ENCODE measurements around the gene DMRTB1. TPM values are rescaled to one million over a fixed set of nuclear protein-coding genes. Genes with fewer than 3 reads are reported as not detected.
"Not testable (repeated sequence)": the region's sequence is repeated elsewhere in the genome, so short reads cannot be mapped to it uniquely, and the experiment has no call there.

DMRTB1 gene
- total RNA-seq, 1 donor from 2014 or later = not detected

DNA sequence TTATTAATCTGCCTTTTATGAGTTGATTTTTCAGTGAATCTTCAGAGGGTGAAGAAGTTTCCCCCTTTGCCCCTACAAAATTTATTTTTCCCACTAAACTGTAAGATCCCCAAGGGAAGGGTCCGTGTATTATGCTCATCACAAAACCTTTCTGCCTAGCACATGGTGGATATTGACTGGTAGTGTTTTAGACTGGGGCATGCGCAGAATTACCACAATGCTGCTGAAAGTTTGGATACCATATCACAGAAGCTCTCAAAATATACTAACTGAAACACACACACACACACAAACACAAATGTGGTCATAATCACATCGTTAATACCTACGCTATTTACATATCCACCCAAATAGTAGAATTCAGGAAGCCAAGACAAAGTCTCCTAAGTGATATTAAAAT lies 28.0 kb upstream of the DMRTB1 start:
- ATAC-seq (no peak), DNase-seq (no peak)
- no peaks in the 10 kb centered on the region for H3K9me3 ChIP-seq
- H3K36me3 ChIP-seq = no peaks in the 10 kb centered on the region
- intact Hi-C loops (cut with DNase I) = no loop called here
- H3K4me3 ChIP-seq = no peak overlapping the region
- H3K27ac ChIP-seq = no peak overlapping the region
- no peaks in the 10 kb centered on the region for H3K4me1 ChIP-seq
- TF ChIP-seq CTCF (IDR thresholded peaks at IDR 0.05) = no peak
- H3K27me3 ChIP-seq = no peaks in the 10 kb centered on the region

- no peak for DNase-seq
- no peak overlapping the region for H3K27ac ChIP-seq
- no peak for TF ChIP-seq CTCF (IDR thresholded peaks at IDR 0.05)
- intact Hi-C loops (cut with DNase I) = no loop called here
- H3K4me1 ChIP-seq = no peaks in the 10 kb centered on the region
- no peaks in the 10 kb centered on the region for H3K36me3 ChIP-seq
- H3K9me3 ChIP-seq = no peaks in the 10 kb centered on the region
- H3K27me3 ChIP-seq = no peaks in the 10 kb centered on the region
- no peak for ATAC-seq
- no peak overlapping the region for H3K4me3 ChIP-seq
Observed at GRCh38 chr1:53431805-53432565, 27.2 kb upstream of the DMRTB1 start.

- no peak overlapping the region for H3K27ac ChIP-seq
- no peaks in the 10 kb centered on the region for H3K4me1 ChIP-seq
- H3K36me3 ChIP-seq = no peaks in the 10 kb centered on the region
- H3K9me3 ChIP-seq = no peaks in the 10 kb centered on the region
- TF ChIP-seq CTCF (IDR thresholded peaks at IDR 0.05) = no peak
- no peak for ATAC-seq
- H3K27me3 ChIP-seq = no peaks in the 10 kb centered on the region
- DNase-seq = no peak
- intact Hi-C loops (cut with DNase I) = no loop called here
- H3K4me3 ChIP-seq = no peak overlapping the region
Observed at GRCh38 chr1:53432611-53433010, 26.6 kb upstream of the DMRTB1 start.

GRCh38 chr1:53434405-53435007 lies 24.7 kb upstream of the DMRTB1 start:
- H3K4me1 ChIP-seq; H3K27me3 ChIP-seq; ATAC-seq; H3K4me3 ChIP-seq; intact Hi-C loops (cut with DNase I); H3K36me3 ChIP-seq; H3K27ac ChIP-seq; DNase-seq; H3K9me3 ChIP-seq: not testable (repeated sequence)

DNA sequence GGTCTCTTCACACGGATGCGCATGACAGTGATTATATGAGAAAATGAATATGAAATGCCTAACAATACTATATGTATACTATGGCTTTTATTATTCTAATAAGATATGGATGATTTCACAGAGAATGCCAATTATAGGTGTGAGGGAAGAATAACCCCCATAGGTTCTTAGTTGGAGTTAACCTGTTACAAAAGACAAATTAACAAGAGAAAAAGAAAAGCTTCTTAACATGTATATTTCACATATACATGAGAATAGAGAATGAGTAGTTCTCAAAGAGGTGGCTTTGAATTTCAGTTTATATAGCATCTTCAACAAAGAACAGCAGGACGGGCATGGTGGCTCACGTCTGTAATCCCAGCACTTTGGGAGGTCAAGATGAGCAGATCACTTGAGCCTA lies 24.0 kb upstream of the DMRTB1 start:
- ATAC-seq = no peak
- Histone ChIP-seq H3K4me1 (no peaks in the 10 kb centered on the region), H3K9me3 (no peaks in the 10 kb centered on the region), H3K27me3 (no peaks in the 10 kb centered on the region), H3K27ac (no peak overlapping the region), H3K4me3 (no peak overlapping the region), H3K36me3 (no peaks in the 10 kb centered on the region)
- intact Hi-C loops (cut with DNase I) = no loop called here
- DNase-seq = no peak
- no peak for TF ChIP-seq CTCF (IDR thresholded peaks at IDR 0.05)

DNA sequence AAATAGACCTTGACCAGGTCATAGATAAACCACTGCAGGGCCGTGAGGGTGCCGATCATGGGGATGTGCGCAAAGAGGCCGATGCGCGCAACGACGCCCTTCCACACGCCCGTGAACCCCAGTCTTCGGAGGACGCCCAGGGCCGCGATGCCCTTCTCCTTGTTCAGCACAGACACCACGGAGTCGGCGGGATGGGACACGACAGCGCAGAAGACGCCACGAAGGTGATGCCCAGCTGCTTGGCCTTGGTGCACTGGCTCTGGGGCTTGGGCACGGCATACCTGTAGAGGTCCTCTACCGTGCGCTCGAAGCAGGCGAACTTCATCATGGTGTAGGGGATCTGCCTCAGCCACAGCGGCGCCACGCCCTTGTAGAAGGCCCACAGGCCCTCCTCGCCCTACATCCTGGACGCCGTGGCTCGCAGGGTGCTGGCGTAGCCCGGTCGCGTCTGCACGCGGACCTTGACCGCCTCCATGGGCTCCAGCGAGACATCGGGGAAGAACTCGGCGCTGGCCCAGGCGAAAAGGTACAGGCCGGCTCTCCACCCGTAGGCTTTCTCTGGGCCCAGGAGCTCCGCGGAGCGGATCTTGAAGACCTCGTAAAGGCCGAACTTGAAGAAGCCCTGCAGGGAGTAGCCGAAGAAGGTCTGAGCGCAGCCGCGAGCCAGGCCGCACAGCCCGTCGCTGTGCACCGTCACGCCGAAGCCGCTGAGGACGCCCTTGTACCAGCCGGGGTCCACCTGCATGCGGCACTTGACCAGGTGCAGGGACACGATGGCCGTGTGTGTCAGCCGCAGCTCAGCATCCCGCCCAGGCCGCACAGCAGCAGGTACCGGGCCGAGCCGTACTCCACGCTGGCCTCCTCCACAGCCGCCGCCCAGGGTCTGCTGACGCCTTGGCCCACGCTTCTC lies 20.5 kb upstream of the DMRTB1 start:
- TF ChIP-seq CTCF (IDR thresholded peaks at IDR 0.05) = no peak
- no peak overlapping the region for H3K27ac ChIP-seq
- no peak for DNase-seq
- H3K27me3 ChIP-seq = no peaks in the 10 kb centered on the region
- intact Hi-C loops (cut with DNase I) = no loop called here
- no peaks in the 10 kb centered on the region for H3K36me3 ChIP-seq
- no peaks in the 10 kb centered on the region for H3K4me1 ChIP-seq
- H3K4me3 ChIP-seq = no peak overlapping the region
- ATAC-seq = peak; percentile 32
- no peaks in the 10 kb centered on the region for H3K9me3 ChIP-seq

Data from upper lobe of right lung (tissue), 1 donor.